NCI-H2081 (cell line): Measurements from ENCODE around the gene RSPH1.

Source experiments
- DNase-seq, 2 experiments: peaks; one replicate each; lab custom pipeline; 2025; lab: John Stamatoyannopoulos, UW

The RSPH1 gene

GRCh38 chr21:42496120-42496838 lies at the start of gene RSPH1:
Gene RSPH1 (minus strand): TSS chr21:42496224. CDS start chr21:42496186, 38 bp downstream.
- peak; percentile 97 to 98 for DNase-seq

DNA sequence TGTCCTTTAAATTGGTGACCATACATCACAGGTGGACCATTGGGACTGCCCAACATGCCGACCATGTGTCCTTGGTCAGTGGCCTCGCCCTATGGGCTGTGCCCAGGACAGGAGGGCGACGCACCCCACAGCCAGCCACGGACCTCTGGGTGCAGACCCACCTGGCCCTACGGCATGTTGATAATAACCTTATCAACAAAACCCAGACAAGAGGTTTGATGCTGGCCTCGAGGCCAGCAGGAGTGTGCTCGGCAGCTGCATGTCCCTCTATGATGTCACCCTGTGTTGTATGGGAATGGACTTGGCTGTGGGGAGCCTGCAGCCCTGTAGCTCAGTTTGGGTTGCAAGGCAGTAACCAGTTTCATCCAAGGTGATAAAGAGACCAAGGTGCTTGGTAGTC lies 49.7 kb upstream of the RSPH1 start:
- no peak for DNase-seq

DNA sequence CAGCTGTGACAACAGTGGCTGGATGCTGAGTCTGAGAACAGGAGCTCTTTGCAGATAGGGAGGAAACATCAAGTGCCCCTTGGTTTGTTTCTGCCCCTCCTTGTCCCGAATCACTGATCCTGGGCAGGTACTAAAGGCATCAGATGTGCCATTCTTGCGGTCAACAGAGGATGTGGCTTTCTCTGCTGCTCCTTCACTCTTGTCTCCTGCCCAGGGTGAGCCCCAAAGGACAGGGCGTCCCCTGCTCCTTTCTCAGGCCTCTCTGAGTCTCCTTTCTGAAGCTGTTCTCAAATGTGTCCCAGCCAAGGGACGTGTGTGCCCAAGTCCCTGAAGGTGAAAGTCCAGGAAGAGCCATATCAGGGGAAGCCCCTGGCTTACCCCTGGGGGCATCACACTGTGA lies 49.3 kb upstream of the RSPH1 start:
- no peak for DNase-seq

DNA sequence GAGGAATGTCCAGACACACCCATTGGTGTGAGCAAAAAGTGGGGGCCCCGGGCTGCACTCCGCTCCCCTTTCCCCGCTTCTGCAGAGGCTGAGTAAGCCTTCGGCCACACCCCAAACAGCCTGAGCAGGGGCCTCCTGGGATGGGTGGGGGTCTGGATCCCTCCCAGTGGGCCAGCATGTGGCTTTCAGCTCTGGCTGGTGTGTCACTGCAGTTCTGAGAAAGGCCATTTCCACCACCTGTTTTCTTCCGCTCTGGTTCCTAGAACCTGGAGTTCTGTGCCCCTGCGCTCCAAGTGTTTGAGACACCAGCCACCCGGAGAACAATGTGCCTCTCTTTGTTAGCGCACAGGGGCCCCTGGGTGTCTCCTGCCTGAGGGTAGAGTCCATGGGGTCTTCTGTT lies 48.5 kb upstream of the RSPH1 start:
- DNase-seq, result no peak

- DNase-seq, result no peak
These were observed 47.3 kb upstream of the RSPH1 start for GRCh38 chr21:42543106-42543847.

GRCh38 chr21:42542596-42542995 lies 46.6 kb upstream of the RSPH1 start:
- DNase-seq, result no peak

DNA sequence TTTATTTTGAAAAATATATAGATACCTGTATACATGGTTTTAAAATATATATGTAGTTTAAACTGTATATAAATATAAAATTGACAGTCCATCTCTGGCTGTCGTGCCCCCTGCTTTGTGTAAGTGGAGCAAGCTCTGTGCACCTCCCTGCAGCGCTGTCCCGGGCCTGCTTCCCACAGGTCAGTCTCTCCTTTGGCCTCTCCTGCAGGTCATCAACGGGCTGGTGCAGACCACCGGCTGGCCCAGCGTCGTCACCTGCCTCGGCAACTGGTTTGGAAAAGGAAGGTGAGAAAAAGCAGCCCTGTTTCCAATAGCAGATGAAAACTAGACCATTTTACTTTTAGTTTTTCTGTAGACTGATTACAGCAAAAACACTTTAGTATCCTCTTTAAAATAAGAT lies 46.2 kb upstream of the RSPH1 start:
- no peak for DNase-seq

GRCh38 chr21:42541618-42542017 lies 45.6 kb upstream of the RSPH1 start:
- no peak for DNase-seq

DNA sequence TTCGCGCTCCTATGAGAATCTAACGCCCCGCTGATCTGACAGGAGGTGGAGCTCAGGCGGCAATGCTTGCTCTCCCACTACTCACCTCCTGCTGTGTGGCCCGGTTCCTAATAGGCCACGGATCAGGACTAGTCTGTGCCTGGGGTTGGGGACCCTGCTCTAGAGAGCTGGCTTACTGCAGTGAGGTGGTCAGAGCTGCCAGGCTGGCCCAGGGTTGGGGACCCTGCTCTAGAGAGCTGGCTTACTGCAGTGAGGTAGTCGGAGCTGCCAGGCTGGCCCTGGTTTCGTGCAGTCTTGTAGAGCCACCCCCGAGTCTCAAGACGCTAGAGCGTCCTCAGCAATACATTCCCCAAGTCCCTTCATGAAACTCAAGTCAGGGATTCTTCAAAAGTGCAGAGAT lies 45.1 kb upstream of the RSPH1 start:
- no peak for DNase-seq

DNA sequence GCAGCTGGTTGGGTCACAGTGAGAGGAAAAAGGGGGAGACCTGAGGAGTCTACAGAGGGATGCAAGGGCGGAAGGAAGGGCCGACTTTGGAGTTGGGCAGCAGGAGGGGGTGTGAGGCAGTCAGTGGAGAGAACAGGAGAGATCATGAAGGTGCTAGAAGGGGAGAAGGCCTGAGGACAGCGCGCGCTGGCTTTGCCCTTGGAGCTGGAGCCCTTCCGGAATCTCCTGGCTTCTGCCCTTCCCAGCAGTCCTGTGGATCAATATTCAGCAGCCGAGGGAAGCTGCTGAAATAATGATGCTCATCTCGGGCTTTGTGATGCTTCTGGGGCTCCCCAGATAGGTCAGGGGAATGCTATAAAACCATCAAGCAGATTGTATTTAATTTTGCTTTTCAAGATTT lies 44.4 kb upstream of the RSPH1 start:
- no peak for DNase-seq

DNA sequence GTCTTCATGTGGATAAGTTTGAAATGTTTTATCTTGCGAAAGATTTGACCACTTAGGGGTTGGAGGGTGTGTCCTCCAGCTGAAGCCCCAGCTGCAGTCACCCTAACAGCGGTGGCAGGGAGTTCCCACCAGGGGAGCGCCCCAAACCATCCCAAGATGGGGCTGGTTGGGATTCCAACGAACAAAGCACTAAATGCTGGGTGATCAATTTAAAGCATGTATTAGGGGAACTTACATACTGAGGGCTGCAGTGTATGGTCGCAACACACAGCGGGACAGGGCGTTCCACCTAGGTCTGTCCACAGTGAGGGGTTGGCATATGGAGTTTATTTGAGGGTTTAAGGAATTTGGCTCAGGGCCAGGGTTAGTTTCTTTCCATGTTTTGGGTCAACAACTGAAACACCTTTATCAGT lies 43.9 kb upstream of the RSPH1 start:
- no peak for DNase-seq

DNA sequence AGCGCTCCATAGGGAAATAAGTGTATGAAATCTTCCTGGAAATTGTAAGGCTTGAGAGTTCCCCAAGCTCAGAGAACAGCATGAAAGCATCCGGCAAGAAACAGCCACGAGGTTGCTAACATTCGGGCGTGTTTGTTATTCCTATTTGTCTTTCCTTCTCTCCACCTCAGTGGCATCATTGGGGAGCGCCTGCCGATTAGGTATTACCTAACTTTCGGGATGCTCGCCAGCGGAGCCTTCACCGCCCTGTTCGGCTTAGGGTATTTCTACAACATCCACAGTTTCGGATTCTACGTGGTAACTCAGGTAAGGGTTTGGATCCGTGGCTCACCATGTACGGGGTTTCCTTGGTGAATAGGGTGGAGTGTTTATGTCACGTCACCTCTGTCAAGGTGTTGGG lies 43.3 kb upstream of the RSPH1 start:
- no peak for DNase-seq

- DNase-seq, result peak in 1 of 2 experiments; percentile 65
These were observed 42.7 kb upstream of the RSPH1 start for GRCh38 chr21:42538479-42539275.

- DNase-seq, result peak in 1 of 2 experiments; percentile 34
These were observed 41.2 kb upstream of the RSPH1 start for GRCh38 chr21:42537106-42537742.

DNA sequence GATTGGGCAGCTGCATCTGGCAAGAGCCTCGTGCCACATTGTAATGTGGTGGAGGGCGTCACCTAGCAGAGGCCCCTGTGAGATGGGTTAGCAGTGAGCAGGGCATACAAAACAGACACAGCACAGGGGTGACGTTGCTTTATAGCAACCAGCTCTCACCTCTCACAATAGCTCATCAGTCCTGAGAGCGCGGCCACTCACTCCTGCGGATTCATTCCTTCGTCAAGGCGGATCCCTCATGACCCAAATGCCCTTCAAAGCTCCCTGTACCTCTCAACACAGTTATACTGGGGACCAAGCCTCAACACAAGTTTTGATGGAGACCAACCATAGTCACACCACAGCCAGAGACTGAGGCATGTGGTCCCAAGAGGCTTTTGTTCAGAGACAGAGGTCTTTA lies 40.6 kb upstream of the RSPH1 start:
- no peak for DNase-seq

- DNase-seq, result no peak
These were observed 39.7 kb upstream of the RSPH1 start for GRCh38 chr21:42535602-42536171.

- DNase-seq, result peak in 1 of 2 experiments; percentile 66
These were observed 38.7 kb upstream of the RSPH1 start for GRCh38 chr21:42534421-42535378.

DNA sequence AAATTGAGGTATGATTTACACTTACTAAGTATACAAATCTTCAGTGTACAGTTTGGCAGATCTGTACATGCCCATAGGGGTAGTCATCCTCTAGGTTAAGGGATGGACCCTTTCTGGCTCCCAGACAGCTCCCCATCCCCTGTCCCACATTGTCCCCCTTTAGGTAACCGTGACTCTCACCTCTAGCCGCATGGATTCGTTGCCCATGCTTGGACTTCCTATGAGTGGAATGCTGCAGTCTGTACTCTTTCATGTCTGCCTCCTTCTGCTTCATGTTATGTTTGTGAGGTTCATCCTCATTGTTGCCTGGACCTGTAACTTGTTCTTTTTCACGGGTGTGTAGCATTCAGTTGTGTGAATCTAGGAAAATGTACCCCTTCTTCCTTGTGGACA lies 37.9 kb upstream of the RSPH1 start:
- DNase-seq, result no peak

DNA sequence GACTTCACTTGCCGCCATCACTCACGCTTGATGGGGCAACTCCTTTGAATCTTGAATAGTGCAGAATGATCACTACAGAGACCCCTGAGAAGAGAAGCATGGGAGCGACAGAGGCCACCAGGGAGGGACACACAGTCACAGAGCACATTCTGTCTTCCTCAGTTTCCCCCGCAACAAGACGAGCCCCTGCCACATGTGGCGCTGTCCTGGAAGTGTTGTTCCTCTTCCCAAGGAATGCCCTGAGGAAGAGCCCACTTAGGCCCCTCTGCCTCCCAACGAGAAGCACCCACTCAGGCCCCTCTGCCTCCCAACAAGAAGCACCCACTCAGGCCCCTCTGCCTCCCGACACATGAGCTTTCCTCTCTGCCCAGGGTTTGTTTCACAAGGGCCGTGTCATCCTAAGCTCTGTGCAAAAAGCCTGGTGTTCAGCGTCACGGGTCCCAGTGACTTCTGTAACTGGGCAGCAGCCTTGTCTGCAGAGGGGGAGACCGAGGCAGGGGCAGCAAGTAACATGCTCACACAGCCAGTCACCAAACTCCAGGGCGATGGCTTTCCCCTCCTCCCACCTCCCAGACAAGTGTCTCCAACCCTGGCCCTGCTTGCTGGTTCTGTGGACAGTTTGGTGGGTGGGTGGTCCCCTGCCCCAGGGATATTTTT lies 37.4 kb upstream of the RSPH1 start:
- DNase-seq, result no peak
